ENCODE measurements around the gene SEMA6D. TPM values are rescaled to one million over a fixed set of nuclear protein-coding genes. Genes with fewer than 3 reads are reported as not detected.

SEMA6D gene
- total RNA-seq, 5 donors from 2014 or later (not counting 1 experiment from before 2014, with no cell fraction given): 0.06 TPM; not detected in 4

GRCh38 chr15:47715856-47716445, 1.4 kb upstream of the SEMA6D start:
- no peaks in the 10 kb centered on the region for H3K36me3 Mint-ChIP-seq
- H3K27me3 Mint-ChIP-seq: peaks cover 36 to 46% of the 10 kb centered on the region in 2 donors
- H3K4me1 Mint-ChIP-seq: peaks cover 0 to 4% (median 2%) of the 10 kb centered on the region in 3 donors
- no peak overlapping the region for H3K27ac ChIP-seq (ENCODE audit: low read length)
- 33% methylated on average over 2 of the region's 6 CpGs for WGBS (ENCODE audit: insufficient coverage)
- H3K36me3 ChIP-seq (ENCODE audit: control insufficient read depth in 2 of 2, extremely low read depth in 1 of 2, insufficient read depth in 1 of 2, low read length in 1 of 2): no peaks in the 10 kb centered on the region
- no peaks in the 10 kb centered on the region for H3K9me3 Mint-ChIP-seq
- peaks cover 22% of the 10 kb centered on the region in 2 experiments for H3K27me3 ChIP-seq (replicated peaks in 1 of 2; ENCODE audit: control insufficient read depth in 2 of 2, extremely low read depth in 1 of 2, insufficient read depth in 2 of 2, low read length in 1 of 2)
- no peak overlapping the region for H3K27ac Mint-ChIP-seq
- ChIA-PET POLR2A (no interaction called here), CTCF (no interaction called here)
- H3K4me1 ChIP-seq (ENCODE audit: control insufficient read depth in 1 of 2, extremely low read depth in 1 of 2, insufficient read depth in 2 of 2, low read length in 2 of 2): no peaks in the 10 kb centered on the region
- H3K4me3 ChIP-seq (ENCODE audit: control insufficient read depth in 1 of 2, extremely low read depth in 1 of 2, low read length in 1 of 2): no peak overlapping the region
- H3K9me3 ChIP-seq: no peaks in the 10 kb centered on the region
- DNase-seq (no peak), ATAC-seq (replicated peaks in 1 of 4) (no peak)
- H3K4me3 Mint-ChIP-seq: no peak overlapping the region

GRCh38 chr15:47716516-47716915, 789 bp upstream of the SEMA6D start:
- Histone ChIP-seq H3K9me3 (no peaks in the 10 kb centered on the region), H3K27me3 (replicated peaks in 1 of 2; ENCODE audit: control insufficient read depth in 2 of 2, extremely low read depth in 1 of 2, insufficient read depth in 2 of 2, low read length in 1 of 2) (peaks cover 22 to 24% of the 10 kb centered on the region in 2 experiments), H3K4me1 (ENCODE audit: control insufficient read depth in 1 of 2, extremely low read depth in 1 of 2, insufficient read depth in 2 of 2, low read length in 2 of 2) (no peaks in the 10 kb centered on the region), H3K4me3 (ENCODE audit: control insufficient read depth in 1 of 2, extremely low read depth in 1 of 2, low read length in 1 of 2) (no peak overlapping the region), H3K27ac (ENCODE audit: low read length) (no peak overlapping the region), H3K36me3 (ENCODE audit: control insufficient read depth in 2 of 2, extremely low read depth in 1 of 2, insufficient read depth in 1 of 2, low read length in 1 of 2) (no peaks in the 10 kb centered on the region)
- peaks cover 0 to 4% (median 2%) of the 10 kb centered on the region in 3 donors for H3K4me1 Mint-ChIP-seq
- H3K4me3 Mint-ChIP-seq: no peak overlapping the region
- DNase-seq: no peak
- ATAC-seq (replicated peaks in 1 of 4): no peak
- H3K9me3 Mint-ChIP-seq: no peaks in the 10 kb centered on the region
- POLR2A ChIA-PET: no interaction called here
- H3K27ac Mint-ChIP-seq: no peak overlapping the region
- H3K36me3 Mint-ChIP-seq: no peaks in the 10 kb centered on the region
- H3K27me3 Mint-ChIP-seq: peaks cover 36 to 49% of the 10 kb centered on the region in 2 donors
- no CpG with 5 or more reads among the region's 2 CpGs for WGBS (ENCODE audit: insufficient coverage)
- CTCF ChIA-PET: no interaction called here

GRCh38 chr15:47718497-47719437, 1.5 kb downstream of the SEMA6D start:
- no peak overlapping the region for H3K27ac ChIP-seq (ENCODE audit: low read length)
- peaks cover 48 to 67% of the 10 kb centered on the region in 2 donors for H3K27me3 Mint-ChIP-seq
- no peaks in the 10 kb centered on the region for H3K4me1 ChIP-seq (ENCODE audit: control insufficient read depth in 1 of 2, extremely low read depth in 1 of 2, insufficient read depth in 2 of 2, low read length in 2 of 2)
- H3K27me3 ChIP-seq (replicated peaks in 1 of 2; ENCODE audit: control insufficient read depth in 2 of 2, extremely low read depth in 1 of 2, insufficient read depth in 2 of 2, low read length in 1 of 2): peaks cover 22 to 26% of the 10 kb centered on the region in 2 experiments
- H3K36me3 ChIP-seq (ENCODE audit: control insufficient read depth in 2 of 2, extremely low read depth in 1 of 2, insufficient read depth in 1 of 2, low read length in 1 of 2): no peaks in the 10 kb centered on the region
- H3K4me3 ChIP-seq (ENCODE audit: control insufficient read depth in 1 of 2, extremely low read depth in 1 of 2, low read length in 1 of 2): no peak overlapping the region
- no peaks in the 10 kb centered on the region for H3K9me3 Mint-ChIP-seq
- H3K9me3 ChIP-seq: no peaks in the 10 kb centered on the region
- ChIA-PET POLR2A (no interaction called here), CTCF (no interaction called here)
- ATAC-seq (replicated peaks in 1 of 4) (no peak), DNase-seq (no peak)
- no peaks in the 10 kb centered on the region for H3K36me3 Mint-ChIP-seq
- H3K27ac Mint-ChIP-seq: no peak overlapping the region
- H3K4me3 Mint-ChIP-seq: no peak overlapping the region
- 8% methylated on average over 30 of the region's 48 CpGs for WGBS (ENCODE audit: insufficient coverage)
- peaks cover 0 to 4% (median 2%) of the 10 kb centered on the region in 3 donors for H3K4me1 Mint-ChIP-seq

- POLR2A ChIA-PET: no interaction called here
- no peak overlapping the region for H3K27ac Mint-ChIP-seq
- Histone ChIP-seq H3K4me1 (ENCODE audit: control insufficient read depth in 1 of 2, extremely low read depth in 1 of 2, insufficient read depth in 2 of 2, low read length in 2 of 2) (no peaks in the 10 kb centered on the region), H3K9me3 (no peaks in the 10 kb centered on the region), H3K4me3 (ENCODE audit: control insufficient read depth in 1 of 2, extremely low read depth in 1 of 2, low read length in 1 of 2) (no peak overlapping the region), H3K27me3 (replicated peaks in 1 of 2; ENCODE audit: control insufficient read depth in 2 of 2, extremely low read depth in 1 of 2, insufficient read depth in 2 of 2, low read length in 1 of 2) (peaks cover 22 to 25% of the 10 kb centered on the region in 2 experiments), H3K36me3 (ENCODE audit: control insufficient read depth in 2 of 2, extremely low read depth in 1 of 2, insufficient read depth in 1 of 2, low read length in 1 of 2) (no peaks in the 10 kb centered on the region), H3K27ac (ENCODE audit: low read length) (no peak overlapping the region)
- no peaks in the 10 kb centered on the region for H3K36me3 Mint-ChIP-seq
- ATAC-seq (replicated peaks in 1 of 4) (no peak), DNase-seq (no peak)
- CTCF ChIA-PET: no interaction called here
- peaks cover 0 to 4% (median 2%) of the 10 kb centered on the region in 3 donors for H3K4me1 Mint-ChIP-seq
- H3K9me3 Mint-ChIP-seq: no peaks in the 10 kb centered on the region
- H3K4me3 Mint-ChIP-seq: no peak overlapping the region
- H3K27me3 Mint-ChIP-seq: peaks cover 45 to 64% of the 10 kb centered on the region in 2 donors
Measured at GRCh38 chr15:47719730-47720129, 2.4 kb downstream of the SEMA6D start.

- no peak overlapping the region for H3K4me3 ChIP-seq (ENCODE audit: control insufficient read depth in 1 of 2, extremely low read depth in 1 of 2, low read length in 1 of 2)
- WGBS (ENCODE audit: insufficient coverage): 30% methylated on average over 2 of the region's 4 CpGs
- Mint-ChIP-seq H3K36me3 (no peaks in the 10 kb centered on the region), H3K9me3 (no peaks in the 10 kb centered on the region), H3K27ac (no peak overlapping the region), H3K4me3 (no peak overlapping the region), H3K27me3 (peaks cover 36 to 57% of the 10 kb centered on the region in 2 donors), H3K4me1 (peaks cover 0 to 4% (median 2%) of the 10 kb centered on the region in 3 donors)
- no peaks in the 10 kb centered on the region for H3K36me3 ChIP-seq (ENCODE audit: control insufficient read depth in 2 of 2, extremely low read depth in 1 of 2, insufficient read depth in 1 of 2, low read length in 1 of 2)
- H3K27ac ChIP-seq (ENCODE audit: low read length): no peak overlapping the region
- CTCF ChIA-PET: interaction anchor here in 1 of 2 donors (0.6 kb wide), 1 partner anchor 15 kb away, joined by 4 read pairs; no protein-coding TSS in a partner anchor
- DNase-seq (no peak), ATAC-seq (replicated peaks in 1 of 4) (no peak)
- POLR2A ChIA-PET: interaction anchor here in 1 of 2 donors (0.6 kb wide), 1 partner anchor 55 kb away, joined by 5 read pairs; no protein-coding TSS in a partner anchor
- H3K4me1 ChIP-seq (ENCODE audit: control insufficient read depth in 1 of 2, extremely low read depth in 1 of 2, insufficient read depth in 2 of 2, low read length in 2 of 2): no peaks in the 10 kb centered on the region
- no peaks in the 10 kb centered on the region for H3K9me3 ChIP-seq
- peaks cover 18 to 22% of the 10 kb centered on the region in 2 experiments for H3K27me3 ChIP-seq (replicated peaks in 1 of 2; ENCODE audit: control insufficient read depth in 2 of 2, extremely low read depth in 1 of 2, insufficient read depth in 2 of 2, low read length in 1 of 2)
Measured at GRCh38 chr15:47720555-47720954, 3.2 kb downstream of the SEMA6D start.

- no peaks in the 10 kb centered on the region for H3K9me3 Mint-ChIP-seq
- no peak overlapping the region for H3K4me3 ChIP-seq (ENCODE audit: control insufficient read depth in 1 of 2, extremely low read depth in 1 of 2, low read length in 1 of 2)
- H3K4me1 Mint-ChIP-seq: peaks cover 0 to 4% (median 2%) of the 10 kb centered on the region in 3 donors
- peaks cover 17 to 18% of the 10 kb centered on the region in 2 experiments for H3K27me3 ChIP-seq (replicated peaks in 1 of 2; ENCODE audit: control insufficient read depth in 2 of 2, extremely low read depth in 1 of 2, insufficient read depth in 2 of 2, low read length in 1 of 2)
- DNase-seq: no peak
- no peak for ATAC-seq (replicated peaks in 1 of 4)
- no peaks in the 10 kb centered on the region for H3K36me3 Mint-ChIP-seq
- H3K4me1 ChIP-seq (ENCODE audit: control insufficient read depth in 1 of 2, extremely low read depth in 1 of 2, insufficient read depth in 2 of 2, low read length in 2 of 2): no peaks in the 10 kb centered on the region
- H3K4me3 Mint-ChIP-seq: no peak overlapping the region
- ChIA-PET POLR2A (no interaction called here), CTCF (no interaction called here)
- peaks cover 41 to 47% of the 10 kb centered on the region in 2 donors for H3K27me3 Mint-ChIP-seq
- H3K9me3 ChIP-seq: no peaks in the 10 kb centered on the region
- WGBS (ENCODE audit: insufficient coverage): 82% methylated on average over 4 of the region's 4 CpGs
- no peak overlapping the region for H3K27ac Mint-ChIP-seq
- no peak overlapping the region for H3K27ac ChIP-seq (ENCODE audit: low read length)
- H3K36me3 ChIP-seq (ENCODE audit: control insufficient read depth in 2 of 2, extremely low read depth in 1 of 2, insufficient read depth in 1 of 2, low read length in 1 of 2): no peaks in the 10 kb centered on the region
Measured at GRCh38 chr15:47721676-47722075, 4.4 kb downstream of the SEMA6D start.

Data from T-cell (primary cell).